GM12891 (cell line): ENCODE data around the gene SLC17A6.

ENCODE experiments used
- DNase-seq: peaks from one replicate; pipeline ENCODE4 v3.0.0; 2011; ENCODE audit warnings: low spot score; ENCODE audit not compliant: insufficient read length
- FAIRE-seq: peaks from 2 replicates; lab custom pipeline; 2011; peaks lifted over from hg19 to GRCh38; lab: Jason Lieb, UNC
- PAX5 ChIP-seq: IDR thresholded peaks from 2 replicates; pipeline ENCODE4 v1.6.1; 2011; ENCODE audit warnings: low read length, moderate library complexity, mild to moderate bottlenecking; ENCODE audit not compliant: insufficient read depth, severe bottlenecking
- POLR2A ChIP-seq: IDR thresholded peaks from 2 replicates; pipeline ENCODE4 v1.6.1; 2011; ENCODE audit warnings: low read depth, low read length, control low read depth
- POLR2AphosphoS5 ChIP-seq: IDR thresholded peaks from 2 replicates; pipeline ENCODE4 v1.6.1; 2011; ENCODE audit warnings: low read depth, low read length, control low read depth
- POU2F2 ChIP-seq: IDR thresholded peaks from 2 replicates; pipeline ENCODE4 v1.6.1; 2011; ENCODE audit warnings: low read depth, mild to moderate bottlenecking, control low read depth, low read length, moderate library complexity
- SPI1 ChIP-seq: IDR thresholded peaks from 2 replicates; pipeline ENCODE4 v1.6.1; 2011; ENCODE audit warnings: low read depth, low read length, control low read depth
- TAF1 ChIP-seq: IDR thresholded peaks from 2 replicates; pipeline ENCODE4 v1.6.1; 2011; ENCODE audit warnings: low read depth, low read length, control low read depth

SLC17A6 gene

GRCh38 chr11:22387126-22387525 is 48.9 kb downstream of the SLC17A6 start:
- TF ChIP-seq POU2F2 (no peak), POLR2A (no peak), SPI1 (no peak), POLR2AphosphoS5 (no peak)
- FAIRE-seq = no peak
- DNase-seq = no peak

- TF ChIP-seq SPI1 (no peak), TAF1 (no peak), POLR2AphosphoS5 (no peak), PAX5 (no peak), POU2F2 (no peak), POLR2A (no peak)
- no peak for FAIRE-seq
- DNase-seq = no peak
Observed at GRCh38 chr11:22389526-22390282, 51.5 kb downstream of the SLC17A6 start.

GRCh38 chr11:22390283-22390655 is 52.1 kb downstream of the SLC17A6 start:
- DNase-seq = no peak
- FAIRE-seq = no peak
- no peak for TF ChIP-seq TAF1

- FAIRE-seq (no peak), DNase-seq (no peak)
- TF ChIP-seq POLR2AphosphoS5 = no peak
- no peak for TF ChIP-seq POLR2A
- TF ChIP-seq POU2F2 = no peak
- TF ChIP-seq SPI1 = no peak
- TF ChIP-seq PAX5 = no peak
- no peak for TF ChIP-seq TAF1
Observed at GRCh38 chr11:22392561-22392960, 54.4 kb downstream of the SLC17A6 start.

GRCh38 chr11:22405377-22405776 is 67.2 kb downstream of the SLC17A6 start:
- no peak for DNase-seq
- no peak for FAIRE-seq
- TF ChIP-seq POU2F2 (no peak), POLR2A (no peak), PAX5 (no peak), TAF1 (no peak), POLR2AphosphoS5 (no peak), SPI1 (no peak)

GRCh38 chr11:22407267-22407666 is 69.1 kb downstream of the SLC17A6 start:
- TF ChIP-seq PAX5 (no peak), POLR2A (no peak), POU2F2 (no peak)
- DNase-seq (no peak), FAIRE-seq (no peak)

- FAIRE-seq (no peak), DNase-seq (no peak)
- TF ChIP-seq TAF1 = no peak
- TF ChIP-seq POLR2A = no peak
- TF ChIP-seq PAX5 = no peak
- no peak for TF ChIP-seq SPI1
- no peak for TF ChIP-seq POLR2AphosphoS5
- TF ChIP-seq POU2F2 = no peak
Observed at GRCh38 chr11:22407921-22408320, 69.7 kb downstream of the SLC17A6 start.

- FAIRE-seq (no peak), DNase-seq (no peak)
- TF ChIP-seq TAF1 (no peak), POU2F2 (no peak), SPI1 (no peak), PAX5 (no peak), POLR2A (no peak), POLR2AphosphoS5 (no peak)
Observed at GRCh38 chr11:22415476-22415875, 77.3 kb downstream of the SLC17A6 start.

- DNase-seq = no peak
- no peak for TF ChIP-seq PAX5
- TF ChIP-seq POU2F2 = no peak
- TF ChIP-seq SPI1 = no peak
- no peak for TF ChIP-seq POLR2A
- TF ChIP-seq TAF1 = no peak
- TF ChIP-seq POLR2AphosphoS5 = no peak
- no peak for FAIRE-seq
Observed at GRCh38 chr11:22416462-22416861, 78.3 kb downstream of the SLC17A6 start.

GRCh38 chr11:22426915-22427314 is 88.7 kb downstream of the SLC17A6 start:
- FAIRE-seq (no peak), DNase-seq (no peak)
- no peak for TF ChIP-seq POLR2AphosphoS5
- no peak for TF ChIP-seq SPI1
- no peak for TF ChIP-seq POLR2A
- no peak for TF ChIP-seq POU2F2
- TF ChIP-seq PAX5 = no peak
- TF ChIP-seq TAF1 = no peak
